HG02610 (cell line): ENCODE data around the gene ZBTB9.
"Not testable (repeated sequence)": the region's sequence is repeated elsewhere in the genome, so short reads cannot be mapped to it uniquely, and the experiment has no call there.

Source experiments
- ATAC-seq: cut with Tn5 transposase; IDR thresholded peaks from one replicate; pipeline ENCODE4 v1.9.1; 2021; ENCODE audit warnings: mild to moderate bottlenecking, moderate library complexity; ENCODE audit not compliant: unreplicated experiment

Gene ZBTB9

GRCh38 chr6:33455051-33455450 lies 675 bp downstream of the ZBTB9 start:
- ATAC-seq: no peak

GRCh38 chr6:33456156-33456555 lies 1.8 kb downstream of the ZBTB9 start:
- no peak for ATAC-seq

- ATAC-seq: no peak
Measured at GRCh38 chr6:33458676-33459075, 4.3 kb downstream of the ZBTB9 start.

- no peak for ATAC-seq
Measured at GRCh38 chr6:33459226-33459625, 4.8 kb downstream of the ZBTB9 start.

GRCh38 chr6:33466075-33466735 lies 11.8 kb downstream of the ZBTB9 start:
- ATAC-seq: no peak

GRCh38 chr6:33467091-33467490 lies 12.7 kb downstream of the ZBTB9 start:
- ATAC-seq: no peak

GRCh38 chr6:33469661-33470060 lies 15.3 kb downstream of the ZBTB9 start:
- no peak for ATAC-seq

- ATAC-seq: no peak
Measured at GRCh38 chr6:33477864-33478263, 23.5 kb downstream of the ZBTB9 start.

- no peak for ATAC-seq
Measured at GRCh38 chr6:33481192-33481591, 26.8 kb downstream of the ZBTB9 start.

GRCh38 chr6:33482620-33483019 lies 28.2 kb downstream of the ZBTB9 start:
- ATAC-seq: not testable (repeated sequence)

- no peak for ATAC-seq
Measured at GRCh38 chr6:33483678-33484077, 29.3 kb downstream of the ZBTB9 start.

GRCh38 chr6:33484673-33485262 lies 30.4 kb downstream of the ZBTB9 start:
- not testable (repeated sequence) for ATAC-seq

- not testable (repeated sequence) for ATAC-seq
Measured at GRCh38 chr6:33485680-33486079, 31.3 kb downstream of the ZBTB9 start.

GRCh38 chr6:33488339-33488738 lies 34.0 kb downstream of the ZBTB9 start:
- no peak for ATAC-seq

- ATAC-seq: no peak
Measured at GRCh38 chr6:33490198-33490597, 35.8 kb downstream of the ZBTB9 start.

- ATAC-seq: no peak
Measured at GRCh38 chr6:33490621-33491020, 36.2 kb downstream of the ZBTB9 start.

- no peak for ATAC-seq
Measured at GRCh38 chr6:33492093-33492492, 37.7 kb downstream of the ZBTB9 start.

- no peak for ATAC-seq
Measured at GRCh38 chr6:33497157-33497556, 42.8 kb downstream of the ZBTB9 start.

- ATAC-seq: no peak
Measured at GRCh38 chr6:33502486-33502885, 48.1 kb downstream of the ZBTB9 start.

GRCh38 chr6:33504486-33504885 lies 50.1 kb downstream of the ZBTB9 start:
- ATAC-seq: no peak

- no peak for ATAC-seq
Measured at GRCh38 chr6:33505548-33506370, 51.4 kb downstream of the ZBTB9 start.
